C4-2B (cell line): ENCODE measurements around the gene CLIP3.

Experiments used
- ZFX ChIP-seq: fragments of 450-650 bp; IDR thresholded peaks from 2 replicates; pipeline ENCODE4 v1.6.1; 2017
- TF ChIP-seq, protein P1 (sequence below): fragments of 450-650 bp; conservative IDR thresholded peaks from 2 replicates; pipeline ENCODE4 v1.5.1; 2017; ENCODE audit warnings: mild to moderate bottlenecking

DNA sequence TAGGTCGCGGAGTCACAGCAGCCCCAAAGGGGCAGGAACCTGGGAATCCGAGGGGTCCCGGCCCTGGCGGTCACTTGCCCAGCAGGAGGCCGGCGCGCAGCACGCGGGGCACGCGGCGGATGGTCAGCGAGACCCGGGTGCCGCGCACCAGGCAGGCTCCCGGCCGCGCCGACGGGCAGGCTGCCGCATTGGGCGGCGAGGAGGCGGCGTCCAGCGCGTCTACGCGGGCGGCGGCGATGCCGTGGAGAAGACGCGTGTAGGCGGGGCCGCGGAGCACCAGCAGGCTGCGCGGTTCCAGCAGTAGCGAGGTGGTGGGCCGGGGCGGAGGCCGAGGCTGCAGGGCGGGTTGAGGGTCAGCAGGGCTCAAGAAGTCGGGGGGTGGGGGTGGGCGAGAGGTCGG is 23.5 kb downstream of the CLIP3 start:
- TF ChIP-seq, protein P1, sequence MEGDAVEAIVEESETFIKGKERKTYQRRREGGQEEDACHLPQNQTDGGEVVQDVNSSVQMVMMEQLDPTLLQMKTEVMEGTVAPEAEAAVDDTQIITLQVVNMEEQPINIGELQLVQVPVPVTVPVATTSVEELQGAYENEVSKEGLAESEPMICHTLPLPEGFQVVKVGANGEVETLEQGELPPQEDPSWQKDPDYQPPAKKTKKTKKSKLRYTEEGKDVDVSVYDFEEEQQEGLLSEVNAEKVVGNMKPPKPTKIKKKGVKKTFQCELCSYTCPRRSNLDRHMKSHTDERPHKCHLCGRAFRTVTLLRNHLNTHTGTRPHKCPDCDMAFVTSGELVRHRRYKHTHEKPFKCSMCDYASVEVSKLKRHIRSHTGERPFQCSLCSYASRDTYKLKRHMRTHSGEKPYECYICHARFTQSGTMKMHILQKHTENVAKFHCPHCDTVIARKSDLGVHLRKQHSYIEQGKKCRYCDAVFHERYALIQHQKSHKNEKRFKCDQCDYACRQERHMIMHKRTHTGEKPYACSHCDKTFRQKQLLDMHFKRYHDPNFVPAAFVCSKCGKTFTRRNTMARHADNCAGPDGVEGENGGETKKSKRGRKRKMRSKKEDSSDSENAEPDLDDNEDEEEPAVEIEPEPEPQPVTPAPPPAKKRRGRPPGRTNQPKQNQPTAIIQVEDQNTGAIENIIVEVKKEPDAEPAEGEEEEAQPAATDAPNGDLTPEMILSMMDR, result no peak
- no peak for TF ChIP-seq ZFX
